Measurements from ENCODE around the gene LIPC.

LIPC gene

GRCh38 chr15:58410353-58410752, 21.4 kb upstream of the LIPC start:
- Histone ChIP-seq H3K27me3 (ENCODE audit: insufficient read depth, low read length) (no peaks in the 10 kb centered on the region), H3K4me3 (ENCODE audit: low read length) (no peak overlapping the region), H3K4me1 (ENCODE audit: insufficient read depth, low read length) (peaks cover 15% of the 10 kb centered on the region), H3K9me3 (ENCODE audit: low read length) (peaks cover 3% of the 10 kb centered on the region), H2AFZ (ENCODE audit: low read depth, low read length) (no peak overlapping the region), H3K36me3 (ENCODE audit: insufficient read depth, low read length) (no peaks in the 10 kb centered on the region)

GRCh38 chr15:58413253-58413652, 18.5 kb upstream of the LIPC start:
- Histone ChIP-seq H3K27me3 (ENCODE audit: insufficient read depth, low read length) (no peaks in the 10 kb centered on the region), H3K4me1 (ENCODE audit: insufficient read depth, low read length) (no peaks in the 10 kb centered on the region), H3K9me3 (ENCODE audit: low read length) (peaks cover 3% of the 10 kb centered on the region), H3K36me3 (ENCODE audit: insufficient read depth, low read length) (no peaks in the 10 kb centered on the region), H2AFZ (ENCODE audit: low read depth, low read length) (no peak overlapping the region), H3K4me3 (ENCODE audit: low read length) (no peak overlapping the region)

DNA sequence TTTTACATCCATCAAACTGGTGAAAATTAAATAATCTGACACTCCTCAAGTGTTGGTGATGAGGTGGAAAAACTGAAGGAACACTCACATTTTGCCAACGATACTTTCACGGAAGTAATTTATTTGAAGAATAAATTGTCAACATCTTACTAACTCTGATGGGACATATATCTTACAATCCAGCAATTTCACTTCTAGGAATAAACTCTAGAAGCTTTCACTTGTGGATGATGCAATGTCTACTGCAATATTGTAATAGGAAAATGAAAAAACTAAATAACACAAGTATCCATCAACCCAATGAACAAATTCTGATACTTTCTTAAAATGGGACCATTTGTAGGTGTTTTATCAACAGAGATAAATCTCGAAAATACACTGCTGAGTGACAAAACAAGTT, 16.2 kb upstream of the LIPC start:
- Histone ChIP-seq H3K27me3 (ENCODE audit: insufficient read depth, low read length) (no peaks in the 10 kb centered on the region), H3K4me3 (ENCODE audit: low read length) (no peak overlapping the region), H3K4me1 (ENCODE audit: insufficient read depth, low read length) (no peaks in the 10 kb centered on the region), H2AFZ (ENCODE audit: low read depth, low read length) (no peak overlapping the region), H3K36me3 (ENCODE audit: insufficient read depth, low read length) (no peaks in the 10 kb centered on the region), H3K9me3 (ENCODE audit: low read length) (peaks cover 3% of the 10 kb centered on the region)

DNA sequence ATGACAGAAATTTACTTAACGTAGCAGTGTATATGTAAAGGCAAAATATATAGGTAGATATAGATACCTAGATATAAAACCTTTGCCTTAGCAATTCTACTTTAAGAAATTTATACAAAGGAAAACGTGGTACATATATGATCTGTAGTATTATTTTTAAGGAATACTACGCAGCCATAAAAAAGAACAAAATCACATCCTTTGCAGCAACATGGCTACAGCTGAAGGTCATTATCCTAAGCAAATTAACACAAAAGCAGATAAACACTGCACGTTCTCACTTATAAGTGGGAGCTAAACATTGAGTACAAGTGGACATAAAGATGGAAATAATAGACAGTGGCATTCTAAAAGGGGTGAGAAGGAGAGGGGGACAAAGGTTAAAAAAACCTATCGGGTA, 14.8 kb upstream of the LIPC start:
- no peak overlapping the region for H3K4me3 ChIP-seq (ENCODE audit: low read length)
- no peaks in the 10 kb centered on the region for H3K27me3 ChIP-seq (ENCODE audit: insufficient read depth, low read length)
- H3K36me3 ChIP-seq (ENCODE audit: insufficient read depth, low read length) = no peaks in the 10 kb centered on the region
- no peaks in the 10 kb centered on the region for H3K4me1 ChIP-seq (ENCODE audit: insufficient read depth, low read length)
- no peak overlapping the region for H2AFZ ChIP-seq (ENCODE audit: low read depth, low read length)
- peaks cover 3% of the 10 kb centered on the region for H3K9me3 ChIP-seq (ENCODE audit: low read length)

GRCh38 chr15:58418135-58418534, 13.7 kb upstream of the LIPC start:
- H3K27me3 ChIP-seq (ENCODE audit: insufficient read depth, low read length) = no peaks in the 10 kb centered on the region
- no peak overlapping the region for H2AFZ ChIP-seq (ENCODE audit: low read depth, low read length)
- no peak overlapping the region for H3K4me3 ChIP-seq (ENCODE audit: low read length)
- no peaks in the 10 kb centered on the region for H3K36me3 ChIP-seq (ENCODE audit: insufficient read depth, low read length)
- no peaks in the 10 kb centered on the region for H3K4me1 ChIP-seq (ENCODE audit: insufficient read depth, low read length)
- H3K9me3 ChIP-seq (ENCODE audit: low read length) = peaks cover 3% of the 10 kb centered on the region

- no peaks in the 10 kb centered on the region for H3K4me1 ChIP-seq (ENCODE audit: insufficient read depth, low read length)
- H2AFZ ChIP-seq (ENCODE audit: low read depth, low read length) = no peak overlapping the region
- no peaks in the 10 kb centered on the region for H3K36me3 ChIP-seq (ENCODE audit: insufficient read depth, low read length)
- H3K27me3 ChIP-seq (ENCODE audit: insufficient read depth, low read length) = no peaks in the 10 kb centered on the region
- no peaks in the 10 kb centered on the region for H3K9me3 ChIP-seq (ENCODE audit: low read length)
- no peak overlapping the region for H3K4me3 ChIP-seq (ENCODE audit: low read length)
These were observed 11.8 kb upstream of the LIPC start for GRCh38 chr15:58419803-58420524.

DNA sequence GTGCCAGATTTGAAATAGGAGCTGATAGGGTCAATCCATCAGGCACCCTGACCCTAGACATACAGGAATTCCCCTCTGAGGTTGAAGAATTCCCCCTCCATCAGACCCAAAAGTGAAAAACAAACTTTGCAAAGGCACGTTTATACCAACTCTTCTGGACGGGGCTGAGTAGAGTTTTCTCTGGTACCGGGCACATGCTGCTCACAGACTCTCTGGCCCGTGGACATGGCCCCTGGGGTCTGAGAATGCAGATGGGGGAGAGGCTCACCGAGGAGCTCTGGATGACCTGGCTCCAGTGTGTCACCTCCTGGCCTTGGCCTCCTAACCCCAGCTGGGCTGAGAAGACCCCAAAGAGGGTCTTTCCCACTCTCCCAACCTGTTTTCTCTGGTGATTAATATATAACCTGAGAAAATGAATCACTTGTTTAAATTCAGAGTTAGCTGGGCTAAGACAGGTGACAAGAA, 11.2 kb upstream of the LIPC start:
- Histone ChIP-seq H2AFZ (ENCODE audit: low read depth, low read length) (no peak overlapping the region), H3K27me3 (ENCODE audit: insufficient read depth, low read length) (no peaks in the 10 kb centered on the region), H3K4me1 (ENCODE audit: insufficient read depth, low read length) (no peaks in the 10 kb centered on the region), H3K4me3 (ENCODE audit: low read length) (no peak overlapping the region), H3K9me3 (ENCODE audit: low read length) (no peaks in the 10 kb centered on the region), H3K36me3 (ENCODE audit: insufficient read depth, low read length) (no peaks in the 10 kb centered on the region)

DNA sequence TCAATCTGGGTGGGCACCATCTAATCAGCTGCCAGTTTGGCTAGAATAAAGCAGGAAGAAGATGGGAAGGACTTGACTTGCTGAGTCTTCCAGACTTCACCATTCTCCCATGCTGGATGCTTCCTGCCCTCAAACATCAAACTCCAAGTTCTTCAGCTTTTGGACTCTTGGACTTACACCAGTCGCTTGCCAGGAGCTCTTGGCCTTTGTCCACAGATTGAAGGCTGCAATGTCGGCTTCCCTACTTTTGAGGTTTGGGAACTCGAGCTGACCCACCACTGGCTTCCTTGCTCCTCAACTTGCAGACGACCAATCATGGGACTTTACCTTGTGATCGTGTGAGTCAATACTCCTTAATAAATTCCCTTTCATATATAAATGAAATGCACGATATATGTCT, 8.6 kb upstream of the LIPC start:
- Histone ChIP-seq H3K36me3 (ENCODE audit: insufficient read depth, low read length) (no peaks in the 10 kb centered on the region), H3K27me3 (ENCODE audit: insufficient read depth, low read length) (no peaks in the 10 kb centered on the region), H2AFZ (ENCODE audit: low read depth, low read length) (no peak overlapping the region), H3K9me3 (ENCODE audit: low read length) (no peaks in the 10 kb centered on the region), H3K4me1 (ENCODE audit: insufficient read depth, low read length) (no peaks in the 10 kb centered on the region), H3K4me3 (ENCODE audit: low read length) (no peak overlapping the region)

GRCh38 chr15:58423831-58424608, 7.8 kb upstream of the LIPC start:
- no peaks in the 10 kb centered on the region for H3K4me1 ChIP-seq (ENCODE audit: insufficient read depth, low read length)
- H2AFZ ChIP-seq (ENCODE audit: low read depth, low read length) = no peak overlapping the region
- H3K4me3 ChIP-seq (ENCODE audit: low read length) = no peak overlapping the region
- no peaks in the 10 kb centered on the region for H3K9me3 ChIP-seq (ENCODE audit: low read length)
- H3K36me3 ChIP-seq (ENCODE audit: insufficient read depth, low read length) = no peaks in the 10 kb centered on the region
- H3K27me3 ChIP-seq (ENCODE audit: insufficient read depth, low read length) = no peaks in the 10 kb centered on the region

GRCh38 chr15:58424722-58425121, 7.1 kb upstream of the LIPC start:
- no peaks in the 10 kb centered on the region for H3K4me1 ChIP-seq (ENCODE audit: insufficient read depth, low read length)
- H3K9me3 ChIP-seq (ENCODE audit: low read length) = no peaks in the 10 kb centered on the region
- no peaks in the 10 kb centered on the region for H3K27me3 ChIP-seq (ENCODE audit: insufficient read depth, low read length)
- H3K4me3 ChIP-seq (ENCODE audit: low read length) = no peak overlapping the region
- no peaks in the 10 kb centered on the region for H3K36me3 ChIP-seq (ENCODE audit: insufficient read depth, low read length)
- H2AFZ ChIP-seq (ENCODE audit: low read depth, low read length) = no peak overlapping the region

DNA sequence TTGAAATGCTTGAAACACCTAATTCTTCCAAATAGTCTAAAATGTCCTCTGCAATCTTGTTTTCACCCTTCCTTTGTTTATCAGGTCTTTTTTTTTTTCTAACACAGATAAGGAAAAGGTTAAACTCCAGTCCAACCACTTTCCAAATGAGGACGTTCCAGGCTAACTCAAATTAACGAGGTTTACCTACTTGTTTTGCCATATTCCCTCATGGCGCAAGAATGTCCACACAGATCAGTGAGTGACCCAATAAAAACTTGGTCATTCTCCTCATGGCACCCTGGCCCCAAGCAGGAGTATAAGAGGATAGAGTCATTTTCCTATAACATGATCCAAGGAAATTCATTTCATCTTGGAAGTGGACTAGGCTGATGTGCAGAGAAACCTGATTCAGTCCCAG, 6.6 kb upstream of the LIPC start:
- Histone ChIP-seq H3K4me1 (ENCODE audit: insufficient read depth, low read length) (no peaks in the 10 kb centered on the region), H3K4me3 (ENCODE audit: low read length) (no peak overlapping the region), H3K27me3 (ENCODE audit: insufficient read depth, low read length) (no peaks in the 10 kb centered on the region), H3K36me3 (ENCODE audit: insufficient read depth, low read length) (no peaks in the 10 kb centered on the region), H2AFZ (ENCODE audit: low read depth, low read length) (no peak overlapping the region), H3K9me3 (ENCODE audit: low read length) (no peaks in the 10 kb centered on the region)

- Histone ChIP-seq H2AFZ (ENCODE audit: low read depth, low read length) (no peak overlapping the region), H3K27me3 (ENCODE audit: insufficient read depth, low read length) (no peaks in the 10 kb centered on the region)
These were observed 6.0 kb upstream of the LIPC start for GRCh38 chr15:58425834-58426233.

DNA sequence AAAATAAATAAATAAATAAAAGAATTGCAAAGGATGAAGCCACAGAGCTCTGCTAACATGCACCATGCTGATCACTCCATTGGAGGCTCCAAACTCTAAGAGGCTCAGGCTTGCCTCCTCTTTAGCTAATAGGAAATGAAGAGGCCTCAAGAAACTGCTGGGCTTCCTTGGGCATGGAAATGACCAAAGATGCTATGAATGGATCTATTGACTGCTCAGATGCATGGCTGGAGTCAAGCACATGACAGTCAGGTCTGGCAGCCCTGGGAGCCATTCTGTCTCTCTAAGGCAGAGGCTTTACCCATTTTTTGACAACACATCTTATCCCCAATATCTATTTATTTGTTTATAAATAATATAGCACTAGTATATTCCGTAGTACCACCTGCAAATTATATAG, 5.3 kb upstream of the LIPC start:
- Histone ChIP-seq H3K36me3 (ENCODE audit: insufficient read depth, low read length) (no peaks in the 10 kb centered on the region), H2AFZ (ENCODE audit: low read depth, low read length) (no peak overlapping the region), H3K4me3 (ENCODE audit: low read length) (no peak overlapping the region), H3K27me3 (ENCODE audit: insufficient read depth, low read length) (no peaks in the 10 kb centered on the region), H3K4me1 (ENCODE audit: insufficient read depth, low read length) (no peaks in the 10 kb centered on the region), H3K9me3 (ENCODE audit: low read length) (no peaks in the 10 kb centered on the region)

More at GRCh38 chr15:58425834-58426233, 6.0 kb upstream of the LIPC start:
- Histone ChIP-seq H3K4me1 (ENCODE audit: insufficient read depth, low read length) (no peaks in the 10 kb centered on the region), H3K4me3 (ENCODE audit: low read length) (no peak overlapping the region), H3K36me3 (ENCODE audit: insufficient read depth, low read length) (no peaks in the 10 kb centered on the region), H3K9me3 (ENCODE audit: low read length) (no peaks in the 10 kb centered on the region)

Data from neuron (in vitro differentiated cells).